Measurements from ENCODE around the gene RAC2. TPM values are rescaled to one million over a fixed set of nuclear protein-coding genes. Genes with fewer than 3 reads are reported as not detected.
A peak's percentile ranks its signal among the peaks of the same experiment; 100 is the strongest.
"Not testable (repeated sequence)": the region's sequence is repeated elsewhere in the genome, so short reads cannot be mapped to it uniquely, and the experiment has no call there.

The RAC2 gene
- total RNA-seq, 1 donor from 2014 or later = 107 TPM

GRCh38 chr22:37234736-37235711 is 9.0 kb downstream of the RAC2 start:
- intact Hi-C loops (cut with DNase I) = no loop called here
- Histone ChIP-seq H3K27me3 (peaks cover 14% of the 10 kb centered on the region), H3K27ac (no peak overlapping the region)

GRCh38 chr22:37233751-37234631 is 10.1 kb downstream of the RAC2 start:
- Histone ChIP-seq H3K4me3 (no peak overlapping the region), H3K4me1 (peaks cover 16% of the 10 kb centered on the region), H3K27ac (no peak overlapping the region), H3K9me3 (no peaks in the 10 kb centered on the region), H3K27me3 (peaks cover 14% of the 10 kb centered on the region), H3K36me3 (peaks cover 5% of the 10 kb centered on the region)
- no peak for DNase-seq
- intact Hi-C loops (cut with DNase I) = no loop called here
- no peak for ATAC-seq
- no peak for TF ChIP-seq CTCF (IDR thresholded peaks at IDR 0.05)

More at GRCh38 chr22:37234736-37235711, 9.0 kb downstream of the RAC2 start:
- peaks cover 6% of the 10 kb centered on the region for H3K4me1 ChIP-seq
- H3K36me3 ChIP-seq = peaks cover 5% of the 10 kb centered on the region
- H3K9me3 ChIP-seq = no peaks in the 10 kb centered on the region
- TF ChIP-seq CTCF (IDR thresholded peaks at IDR 0.05) = no peak
- ATAC-seq (no peak), DNase-seq (no peak)
- H3K4me3 ChIP-seq = no peak overlapping the region

GRCh38 chr22:37233371-37233750 is 10.7 kb downstream of the RAC2 start:
- DNase-seq; H3K9me3 ChIP-seq; ATAC-seq; H3K4me3 ChIP-seq; H3K36me3 ChIP-seq; intact Hi-C loops (cut with DNase I); H3K27ac ChIP-seq: not testable (repeated sequence)
- Histone ChIP-seq H3K4me1 (peaks cover 21% of the 10 kb centered on the region), H3K27me3 (peaks cover 14% of the 10 kb centered on the region)

GRCh38 chr22:37232140-37232998 is 11.7 kb downstream of the RAC2 start:
- no peak for TF ChIP-seq CTCF (IDR thresholded peaks at IDR 0.05)
- intact Hi-C loops (cut with DNase I) = no loop called here
- H3K36me3 ChIP-seq = peaks cover 5% of the 10 kb centered on the region
- DNase-seq (no peak), ATAC-seq (no peak)
- H3K27me3 ChIP-seq = peaks cover 14% of the 10 kb centered on the region
- peaks cover 21% of the 10 kb centered on the region for H3K4me1 ChIP-seq
- H3K4me3 ChIP-seq = no peak overlapping the region
- H3K27ac ChIP-seq = no peak overlapping the region
- H3K9me3 ChIP-seq = no peaks in the 10 kb centered on the region

GRCh38 chr22:37231406-37232139 is 12.5 kb downstream of the RAC2 start:
- no peaks in the 10 kb centered on the region for H3K9me3 ChIP-seq
- intact Hi-C loops (cut with DNase I) = no loop called here
- DNase-seq = peak; percentile 58

More at GRCh38 chr22:37231406-37232139, 12.5 kb downstream of the RAC2 start:
- no peak for ATAC-seq
- H3K4me3 ChIP-seq = no peak overlapping the region
- H3K36me3 ChIP-seq = peaks cover 5% of the 10 kb centered on the region
- peaks cover 21% of the 10 kb centered on the region for H3K4me1 ChIP-seq
- H3K27ac ChIP-seq = no peak overlapping the region
- no peak for TF ChIP-seq CTCF (IDR thresholded peaks at IDR 0.05)
- peaks cover 11% of the 10 kb centered on the region for H3K27me3 ChIP-seq

All from upper lobe of right lung (tissue), 1 donor.